GM12878 (cell line): Measurements from ENCODE around the gene NEDD8.

ENCODE experiments used
- ESRRA ChIP-seq: IDR thresholded peaks from 2 replicates; pipeline ENCODE4 v1.6.1; 2012; ENCODE audit warnings: mild to moderate bottlenecking, low read length, improper control_type of control experiment
- IRF3 ChIP-seq: fragments of 450-650 bp; IDR thresholded peaks from 2 replicates; pipeline ENCODE4 v1.6.1; 2014; ENCODE audit warnings: mild to moderate bottlenecking
- KDM1A ChIP-seq: fragments of 200-600 bp; sonication (generic); IDR thresholded peaks from 2 replicates; pipeline ENCODE4 v1.6.1; 2016; ENCODE audit warnings: borderline replicate concordance
- MAX ChIP-seq: IDR thresholded peaks from 2 replicates; pipeline ENCODE4 v1.6.1; 2012; ENCODE audit warnings: low read depth, low read length, improper control_type of control experiment
- MTA2 ChIP-seq: fragments of 450-650 bp; IDR thresholded peaks from 2 replicates; pipeline ENCODE4 v1.6.1; 2016; ENCODE audit warnings: low read depth, mild to moderate bottlenecking, moderate library complexity
- NFYA ChIP-seq: IDR thresholded peaks from 2 replicates; pipeline ENCODE4 v1.6.1; 2011; ENCODE audit warnings: low read depth, mild to moderate bottlenecking, low read length, improper control_type of control experiment, borderline replicate concordance
- POLR2A ChIP-seq: IDR thresholded peaks from 2 replicates; pipeline ENCODE4 v1.6.1; 2011; ENCODE audit warnings: low read depth, mild to moderate bottlenecking, low read length
- SP1 ChIP-seq: IDR thresholded peaks from one replicate; pipeline ENCODE4 v1.6.1; 2011; ENCODE audit warnings: low read depth, low read length
- TBL1XR1 ChIP-seq: IDR thresholded peaks from 2 replicates; pipeline ENCODE4 v1.6.1; 2012; ENCODE audit warnings: low read depth, low read length, improper control_type of control experiment
- USF1 ChIP-seq: IDR thresholded peaks from 2 replicates; pipeline ENCODE4 v1.6.1; 2011; ENCODE audit warnings: borderline replicate concordance, low read depth, mild to moderate bottlenecking, moderate library complexity, mixed read lengths, low read length; ENCODE audit not compliant: insufficient read depth; ENCODE audit errors: extremely low read length
- USF2 ChIP-seq: IDR thresholded peaks from 2 replicates; pipeline ENCODE4 v1.6.1; 2011; ENCODE audit warnings: low read depth, low read length, improper control_type of control experiment, borderline replicate concordance
- ZNF24 ChIP-seq: fragments of 450-650 bp; IDR thresholded peaks from 2 replicates; pipeline ENCODE4 v1.6.1; 2017; ENCODE audit warnings: antibody characterized with exemption, mild to moderate bottlenecking
- ZNF274 ChIP-seq: IDR thresholded peaks from one replicate; pipeline ENCODE4 v1.8.0; 2011; ENCODE audit not compliant: insufficient read length, insufficient read depth
- TF ChIP-seq, protein P1 (sequence below), 3 experiments: IDR thresholded peaks in 2 of 3; conservative IDR thresholded peaks in 1 of 3; 2 replicates each; pipeline ENCODE4 v1.5.1; 2011; ENCODE audit warnings: low read depth in 3 of 3, low read length in 3 of 3, mild to moderate bottlenecking in 3 of 3, control low read depth in 2 of 3, moderate library complexity in 2 of 3, inconsistent platforms in 1 of 3, mixed read lengths in 1 of 3; ENCODE audit not compliant: control insufficient read depth in 2 of 3, insufficient read depth in 1 of 3; ENCODE audit errors: extremely low read depth in 1 of 3

DNA sequence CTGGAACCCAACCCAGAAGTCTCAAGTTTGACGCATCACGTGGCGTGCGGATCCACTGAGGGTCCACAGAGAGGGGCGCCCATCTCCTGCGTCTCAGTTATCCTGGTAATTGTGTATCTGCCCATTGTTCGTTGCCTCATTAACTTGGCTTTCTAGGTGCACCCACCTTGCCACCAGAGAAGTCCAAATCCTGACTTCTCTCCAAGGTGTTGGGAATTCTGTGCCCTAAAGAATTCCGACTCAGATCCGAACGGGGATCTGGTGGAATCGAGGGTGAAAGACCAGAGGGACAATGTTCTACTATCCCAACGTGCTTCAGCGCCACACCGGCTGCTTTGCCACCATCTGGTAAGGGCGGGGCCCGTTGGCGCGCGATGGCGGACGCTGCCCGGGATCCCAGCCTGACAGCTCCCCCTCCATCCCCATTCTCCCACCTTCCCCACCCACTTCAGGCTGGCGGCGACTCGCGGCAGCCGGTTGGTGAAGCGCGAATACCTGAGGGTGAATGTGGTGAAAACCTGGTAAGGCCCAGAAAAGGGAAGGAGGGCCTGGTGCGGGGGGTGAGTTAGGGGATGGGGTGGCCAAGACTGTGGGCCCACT is 59.8 kb downstream of the NEDD8 start:
- no peak for TF ChIP-seq ZNF274
- peak; percentile 61 for TF ChIP-seq USF1
- no peak for TF ChIP-seq ESRRA
- TF ChIP-seq POLR2A = no peak
- no peak for TF ChIP-seq NFYA
- no peak for TF ChIP-seq MTA2
- no peak for TF ChIP-seq SP1
- TF ChIP-seq, protein P1, sequence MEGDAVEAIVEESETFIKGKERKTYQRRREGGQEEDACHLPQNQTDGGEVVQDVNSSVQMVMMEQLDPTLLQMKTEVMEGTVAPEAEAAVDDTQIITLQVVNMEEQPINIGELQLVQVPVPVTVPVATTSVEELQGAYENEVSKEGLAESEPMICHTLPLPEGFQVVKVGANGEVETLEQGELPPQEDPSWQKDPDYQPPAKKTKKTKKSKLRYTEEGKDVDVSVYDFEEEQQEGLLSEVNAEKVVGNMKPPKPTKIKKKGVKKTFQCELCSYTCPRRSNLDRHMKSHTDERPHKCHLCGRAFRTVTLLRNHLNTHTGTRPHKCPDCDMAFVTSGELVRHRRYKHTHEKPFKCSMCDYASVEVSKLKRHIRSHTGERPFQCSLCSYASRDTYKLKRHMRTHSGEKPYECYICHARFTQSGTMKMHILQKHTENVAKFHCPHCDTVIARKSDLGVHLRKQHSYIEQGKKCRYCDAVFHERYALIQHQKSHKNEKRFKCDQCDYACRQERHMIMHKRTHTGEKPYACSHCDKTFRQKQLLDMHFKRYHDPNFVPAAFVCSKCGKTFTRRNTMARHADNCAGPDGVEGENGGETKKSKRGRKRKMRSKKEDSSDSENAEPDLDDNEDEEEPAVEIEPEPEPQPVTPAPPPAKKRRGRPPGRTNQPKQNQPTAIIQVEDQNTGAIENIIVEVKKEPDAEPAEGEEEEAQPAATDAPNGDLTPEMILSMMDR (IDR thresholded peaks at IDR 0.05 in 2 of 3, conservative IDR thresholded peaks at IDR 0.05 in 1 of 3; ENCODE audit: control insufficient read depth in 2 of 3, extremely low read depth in 1 of 3, insufficient read depth in 1 of 3, low read depth in 3 of 3, low read length in 3 of 3) = no peak
- TF ChIP-seq ZNF24 = no peak
- no peak for TF ChIP-seq TBL1XR1
- no peak for TF ChIP-seq USF2
- TF ChIP-seq MAX = no peak
- no peak for TF ChIP-seq KDM1A
- no peak for TF ChIP-seq IRF3
